Lower leg skin (tissue), 3 donors: Measurements from ENCODE around the gene CDKN2A.

Source experiments
- POLR2A ChIP-seq, 2 donors: fragments of 450-650 bp; IDR thresholded peaks; one replicate each; pipeline ENCODE4 v1.6.1; 2016 to 2017; ENCODE audit warnings: antibody characterized with exemption in 2 of 2, mild to moderate bottlenecking in 1 of 2, moderate library complexity in 1 of 2
- TF ChIP-seq, protein P1 (sequence below), 3 donors: fragments of 450-650 bp; IDR thresholded peaks; one replicate each; pipeline ENCODE4 v1.5.1; 2016; ENCODE audit warnings: antibody characterized with exemption in 3 of 3, mild to moderate bottlenecking in 3 of 3, moderate library complexity in 2 of 3

DNA sequence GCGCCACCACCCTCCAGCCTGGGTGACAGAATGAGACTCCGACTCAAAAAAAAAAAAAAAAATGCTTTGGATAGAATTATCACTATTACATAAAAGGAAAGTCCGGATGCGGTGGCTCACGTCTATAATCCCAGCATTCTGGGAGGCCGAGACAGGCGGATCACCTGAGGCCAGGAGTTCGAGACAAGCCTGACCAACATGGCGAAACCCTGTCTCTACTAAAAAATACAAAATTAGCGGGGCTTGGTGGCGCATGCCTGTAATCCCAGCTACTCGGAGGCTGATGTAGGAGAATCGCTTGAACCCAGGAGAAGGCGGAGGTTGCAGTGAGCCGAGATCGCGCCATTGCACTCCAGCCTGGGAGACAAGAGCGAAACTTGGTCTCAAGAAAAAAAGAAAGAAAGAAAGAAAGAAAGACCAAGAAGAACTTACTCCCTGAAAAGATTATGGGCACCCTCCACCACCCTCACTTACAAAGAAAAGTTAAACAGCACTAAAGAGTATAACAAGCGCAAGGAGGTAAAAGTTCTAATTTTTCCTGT is 17.8 kb downstream of the CDKN2A start:
- TF ChIP-seq, protein P1, sequence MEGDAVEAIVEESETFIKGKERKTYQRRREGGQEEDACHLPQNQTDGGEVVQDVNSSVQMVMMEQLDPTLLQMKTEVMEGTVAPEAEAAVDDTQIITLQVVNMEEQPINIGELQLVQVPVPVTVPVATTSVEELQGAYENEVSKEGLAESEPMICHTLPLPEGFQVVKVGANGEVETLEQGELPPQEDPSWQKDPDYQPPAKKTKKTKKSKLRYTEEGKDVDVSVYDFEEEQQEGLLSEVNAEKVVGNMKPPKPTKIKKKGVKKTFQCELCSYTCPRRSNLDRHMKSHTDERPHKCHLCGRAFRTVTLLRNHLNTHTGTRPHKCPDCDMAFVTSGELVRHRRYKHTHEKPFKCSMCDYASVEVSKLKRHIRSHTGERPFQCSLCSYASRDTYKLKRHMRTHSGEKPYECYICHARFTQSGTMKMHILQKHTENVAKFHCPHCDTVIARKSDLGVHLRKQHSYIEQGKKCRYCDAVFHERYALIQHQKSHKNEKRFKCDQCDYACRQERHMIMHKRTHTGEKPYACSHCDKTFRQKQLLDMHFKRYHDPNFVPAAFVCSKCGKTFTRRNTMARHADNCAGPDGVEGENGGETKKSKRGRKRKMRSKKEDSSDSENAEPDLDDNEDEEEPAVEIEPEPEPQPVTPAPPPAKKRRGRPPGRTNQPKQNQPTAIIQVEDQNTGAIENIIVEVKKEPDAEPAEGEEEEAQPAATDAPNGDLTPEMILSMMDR (IDR thresholded peaks at IDR 0.05) = no peak
- no peak for TF ChIP-seq POLR2A (IDR thresholded peaks at IDR 0.05)
